ENCODE data around the gene PHF21B. TPM values are rescaled to one million over a fixed set of nuclear protein-coding genes. Genes with fewer than 3 reads are reported as not detected.

Gene PHF21B
- total and polyA plus RNA-seq, 2 donors (not counting 3 experiments of a cell fraction or from before 2014, with no cell fraction given): not detected

GRCh38 chr22:45047260-45047659 lies 37.5 kb upstream of the PHF21B start:
- POLR2A ChIA-PET: no interaction called here
- H3K79me2 ChIP-seq (ENCODE audit: control insufficient read depth, insufficient read depth, low read length): no peaks in the 10 kb centered on the region
- no TSS peak for BruUV-seq (replicated peaks)
- no peak overlapping the region for H3K9ac ChIP-seq (replicated peaks; ENCODE audit: extremely low read depth, insufficient read depth, low read length)
- no peaks in the 10 kb centered on the region for H3K36me3 ChIP-seq (ENCODE audit: control insufficient read depth in 2 of 2, extremely low read depth in 1 of 2, insufficient read depth in 2 of 2, low read length in 2 of 2)
- no peaks in the 10 kb centered on the region for H3K9me3 ChIP-seq (replicated peaks; ENCODE audit: control insufficient read depth, insufficient read depth, low read length)
- H2AFZ ChIP-seq (ENCODE audit: low read depth, low read length): no peak overlapping the region
- no peak overlapping the region for H3K4me2 ChIP-seq (ENCODE audit: insufficient read depth, low read length)
- no peaks in the 10 kb centered on the region for H3K27me3 ChIP-seq (ENCODE audit: control insufficient read depth in 2 of 2, insufficient read depth in 2 of 2, low read length in 2 of 2)
- CTCF ChIA-PET: no interaction called here
- no peak overlapping the region for H3K27ac ChIP-seq (ENCODE audit: insufficient read depth, low read depth, low read length)
- dilution Hi-C loops (cut with MboI; ENCODE audit: extremely low pct_ligation_motif_present, low sequenced_read_pairs): no loop called here
- TF ChIP-seq, protein P1, sequence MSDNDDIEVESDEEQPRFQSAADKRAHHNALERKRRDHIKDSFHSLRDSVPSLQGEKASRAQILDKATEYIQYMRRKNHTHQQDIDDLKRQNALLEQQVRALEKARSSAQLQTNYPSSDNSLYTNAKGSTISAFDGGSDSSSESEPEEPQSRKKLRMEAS (IDR thresholded peaks at IDR 0.05; ENCODE audit: insufficient read depth, insufficient read length): no peak
- TF ChIP-seq FOS (IDR thresholded peaks at IDR 0.05; ENCODE audit: borderline replicate concordance, insufficient read depth, low read length) (no peak), MYC (IDR thresholded peaks at IDR 0.05; ENCODE audit: low read depth, low read length) (no peak)
- H3K9me1 ChIP-seq (replicated peaks; ENCODE audit: control insufficient read depth, extremely low read depth, insufficient read depth, low read length): no peaks in the 10 kb centered on the region
- no peaks in the 10 kb centered on the region for H4K20me1 ChIP-seq (replicated peaks; ENCODE audit: control insufficient read depth, extremely low read depth, insufficient read depth, low read length)
- H3K4me1 ChIP-seq (ENCODE audit: control insufficient read depth, extremely low read depth, insufficient read depth, low read length): no peaks in the 10 kb centered on the region
- DNase-seq (ENCODE audit: low read depth, low spot score): no peak
- H3K4me3 ChIP-seq (replicated peaks in 1 of 3; ENCODE audit: insufficient read depth in 1 of 3, low read depth in 1 of 3, low read length in 3 of 3): no peak overlapping the region
- intact Hi-C loops (cut with micrococcal nuclease): no loop called here
- FAIRE-seq: no peak

- H3K27me3 ChIP-seq (ENCODE audit: control insufficient read depth in 2 of 2, insufficient read depth in 2 of 2, low read length in 2 of 2): no peaks in the 10 kb centered on the region
- H3K4me3 ChIP-seq (replicated peaks in 1 of 3; ENCODE audit: insufficient read depth in 1 of 3, low read depth in 1 of 3, low read length in 3 of 3): no peak overlapping the region
- no peaks in the 10 kb centered on the region for H3K36me3 ChIP-seq (ENCODE audit: control insufficient read depth in 2 of 2, extremely low read depth in 1 of 2, insufficient read depth in 2 of 2, low read length in 2 of 2)
- no peak overlapping the region for H2AFZ ChIP-seq (ENCODE audit: low read depth, low read length)
- H3K4me2 ChIP-seq (ENCODE audit: insufficient read depth, low read length): no peak overlapping the region
- H3K27ac ChIP-seq (ENCODE audit: insufficient read depth, low read depth, low read length): no peak overlapping the region
- no peak for DNase-seq (ENCODE audit: low read depth, low spot score)
- FAIRE-seq: no peak
- BruUV-seq (replicated peaks): no TSS peak
- no peaks in the 10 kb centered on the region for H3K9me3 ChIP-seq (replicated peaks; ENCODE audit: control insufficient read depth, insufficient read depth, low read length)
- dilution Hi-C loops (cut with MboI; ENCODE audit: extremely low pct_ligation_motif_present, low sequenced_read_pairs) (no loop called here), intact Hi-C loops (cut with micrococcal nuclease) (no loop called here)
- no peak overlapping the region for H3K9ac ChIP-seq (replicated peaks; ENCODE audit: extremely low read depth, insufficient read depth, low read length)
- no peak for TF ChIP-seq EZH2 (IDR thresholded peaks at IDR 0.05; ENCODE audit: borderline replicate concordance, low read depth, low read length, severe bottlenecking)
- TF ChIP-seq POLR2A (IDR thresholded peaks at IDR 0.05; ENCODE audit: low read depth, low read length): no peak
- TF ChIP-seq MYC (IDR thresholded peaks at IDR 0.05; ENCODE audit: low read depth, low read length): no peak
- TF ChIP-seq JUN (IDR thresholded peaks at IDR 0.05; ENCODE audit: borderline replicate concordance, insufficient read depth, insufficient read length, low read depth): no peak
- TF ChIP-seq POLR2AphosphoS5 (IDR thresholded peaks at IDR 0.05; ENCODE audit: insufficient read depth, low read depth, low read length): no peak
- TF ChIP-seq, protein P2, sequence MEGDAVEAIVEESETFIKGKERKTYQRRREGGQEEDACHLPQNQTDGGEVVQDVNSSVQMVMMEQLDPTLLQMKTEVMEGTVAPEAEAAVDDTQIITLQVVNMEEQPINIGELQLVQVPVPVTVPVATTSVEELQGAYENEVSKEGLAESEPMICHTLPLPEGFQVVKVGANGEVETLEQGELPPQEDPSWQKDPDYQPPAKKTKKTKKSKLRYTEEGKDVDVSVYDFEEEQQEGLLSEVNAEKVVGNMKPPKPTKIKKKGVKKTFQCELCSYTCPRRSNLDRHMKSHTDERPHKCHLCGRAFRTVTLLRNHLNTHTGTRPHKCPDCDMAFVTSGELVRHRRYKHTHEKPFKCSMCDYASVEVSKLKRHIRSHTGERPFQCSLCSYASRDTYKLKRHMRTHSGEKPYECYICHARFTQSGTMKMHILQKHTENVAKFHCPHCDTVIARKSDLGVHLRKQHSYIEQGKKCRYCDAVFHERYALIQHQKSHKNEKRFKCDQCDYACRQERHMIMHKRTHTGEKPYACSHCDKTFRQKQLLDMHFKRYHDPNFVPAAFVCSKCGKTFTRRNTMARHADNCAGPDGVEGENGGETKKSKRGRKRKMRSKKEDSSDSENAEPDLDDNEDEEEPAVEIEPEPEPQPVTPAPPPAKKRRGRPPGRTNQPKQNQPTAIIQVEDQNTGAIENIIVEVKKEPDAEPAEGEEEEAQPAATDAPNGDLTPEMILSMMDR (IDR thresholded peaks at IDR 0.05; ENCODE audit: extremely low read depth in 1 of 2, insufficient read depth in 1 of 2, low read depth in 1 of 2, low read length in 2 of 2): no peak
- TF ChIP-seq FOS (IDR thresholded peaks at IDR 0.05; ENCODE audit: borderline replicate concordance, insufficient read depth, low read length): no peak
- TF ChIP-seq, protein P1 (IDR thresholded peaks at IDR 0.05; ENCODE audit: insufficient read depth, insufficient read length): no peak
- no peak for TF ChIP-seq GATA2 (IDR thresholded peaks at IDR 0.05; ENCODE audit: insufficient read depth, insufficient read length, low read depth, low read length)
- ChIA-PET CTCF (no interaction called here), POLR2A (no interaction called here)
- H3K9me1 ChIP-seq (replicated peaks; ENCODE audit: control insufficient read depth, extremely low read depth, insufficient read depth, low read length): no peaks in the 10 kb centered on the region
- H4K20me1 ChIP-seq (replicated peaks; ENCODE audit: control insufficient read depth, extremely low read depth, insufficient read depth, low read length): no peaks in the 10 kb centered on the region
- H3K79me2 ChIP-seq (ENCODE audit: control insufficient read depth, insufficient read depth, low read length): no peaks in the 10 kb centered on the region
- no peaks in the 10 kb centered on the region for H3K4me1 ChIP-seq (ENCODE audit: control insufficient read depth, extremely low read depth, insufficient read depth, low read length)
Observed at GRCh38 chr22:45045208-45045607, 35.4 kb upstream of the PHF21B start.
